Measurements from ENCODE around the gene CACNA1B.

CACNA1B gene

GRCh38 chr9:138023394-138024124 is 146.0 kb downstream of the CACNA1B start:
- H3K36me3 ChIP-seq (ENCODE audit: control insufficient read depth in 1 of 2, insufficient read depth in 2 of 2, low read depth in 1 of 2, low read length in 2 of 2): no peaks in the 10 kb centered on the region
- H3K4me2 ChIP-seq (ENCODE audit: low read length, poor library complexity, severe bottlenecking): no peak overlapping the region
- no peak overlapping the region for H2BK15ac ChIP-seq (ENCODE audit: low read depth, poor library complexity, severe bottlenecking)
- no peak overlapping the region for H2BK120ac ChIP-seq (ENCODE audit: low read depth, low read length)
- no peak overlapping the region for H3K9ac ChIP-seq (ENCODE audit: low read length)
- peaks cover 36 to 38% of the 10 kb centered on the region in 2 experiments for H3K27me3 ChIP-seq (ENCODE audit: control insufficient read depth in 1 of 2, insufficient read depth in 1 of 2, low read length in 2 of 2)
- H3K14ac ChIP-seq (ENCODE audit: low read length in 2 of 2): no peak overlapping the region
- no peak overlapping the region for H3K23ac ChIP-seq (ENCODE audit: low read length in 2 of 2)
- H3K9me3 ChIP-seq (ENCODE audit: control insufficient read depth, low read length): no peaks in the 10 kb centered on the region
- no peak overlapping the region for H3K4ac ChIP-seq (ENCODE audit: low read depth in 1 of 2, low read length in 2 of 2)
- H2BK5ac ChIP-seq (ENCODE audit: low read depth, low read length, poor library complexity, severe bottlenecking): no peak overlapping the region
- H4K8ac ChIP-seq (ENCODE audit: low read length): no peak overlapping the region
- no peak overlapping the region for H3K27ac ChIP-seq (ENCODE audit: low read length, poor library complexity, severe bottlenecking)
- H3K18ac ChIP-seq (ENCODE audit: low read depth in 1 of 2, low read length in 2 of 2): no peak overlapping the region
- H2BK12ac ChIP-seq (ENCODE audit: low read length in 2 of 2): no peak overlapping the region
- 11% methylated on average over 63 of the region's 84 CpGs for WGBS
- H3K79me1 ChIP-seq (replicated peaks; ENCODE audit: low read length, poor library complexity, severe bottlenecking): no peaks in the 10 kb centered on the region
- no peak for DNase-seq
- H3K4me1 ChIP-seq (ENCODE audit: control insufficient read depth, insufficient read depth, low read depth, low read length): peaks cover 6% of the 10 kb centered on the region
- H3K4me3 ChIP-seq (ENCODE audit: insufficient read depth in 1 of 2, low read depth in 1 of 2, low read length in 2 of 2): no peak overlapping the region
- no peak overlapping the region for H4K91ac ChIP-seq (ENCODE audit: low read length)
- no peak overlapping the region for H2AK5ac ChIP-seq (ENCODE audit: low read length, severe bottlenecking)
- no peak overlapping the region for H2AFZ ChIP-seq (ENCODE audit: low read depth, low read length)

- Histone ChIP-seq H3K18ac (ENCODE audit: low read depth in 1 of 2, low read length in 2 of 2) (no peak overlapping the region), H4K91ac (ENCODE audit: low read length) (no peak overlapping the region), H3K36me3 (ENCODE audit: control insufficient read depth in 1 of 2, insufficient read depth in 2 of 2, low read depth in 1 of 2, low read length in 2 of 2) (no peaks in the 10 kb centered on the region), H3K14ac (ENCODE audit: low read length in 2 of 2) (no peak overlapping the region), H3K27ac (ENCODE audit: low read length, poor library complexity, severe bottlenecking) (no peak overlapping the region), H2BK15ac (ENCODE audit: low read depth, poor library complexity, severe bottlenecking) (no peak overlapping the region), H3K4me2 (ENCODE audit: low read length, poor library complexity, severe bottlenecking) (no peak overlapping the region), H3K4me1 (ENCODE audit: control insufficient read depth, insufficient read depth, low read depth, low read length) (peaks cover 6% of the 10 kb centered on the region), H2BK120ac (ENCODE audit: low read depth, low read length) (no peak overlapping the region), H3K9ac (ENCODE audit: low read length) (no peak overlapping the region), H3K4me3 (ENCODE audit: insufficient read depth in 1 of 2, low read depth in 1 of 2, low read length in 2 of 2) (no peak overlapping the region), H3K4ac (ENCODE audit: low read depth in 1 of 2, low read length in 2 of 2) (no peak overlapping the region), H3K9me3 (ENCODE audit: control insufficient read depth, low read length) (no peaks in the 10 kb centered on the region), H3K27me3 (ENCODE audit: control insufficient read depth in 1 of 2, insufficient read depth in 1 of 2, low read length in 2 of 2) (peaks cover 36 to 38% of the 10 kb centered on the region in 2 experiments), H2AFZ (ENCODE audit: low read depth, low read length) (no peak overlapping the region), H2BK5ac (ENCODE audit: low read depth, low read length, poor library complexity, severe bottlenecking) (no peak overlapping the region), H2BK12ac (ENCODE audit: low read length in 2 of 2) (no peak overlapping the region), H4K8ac (ENCODE audit: low read length) (no peak overlapping the region), H3K79me1 (replicated peaks; ENCODE audit: low read length, poor library complexity, severe bottlenecking) (no peaks in the 10 kb centered on the region), H3K23ac (ENCODE audit: low read length in 2 of 2) (no peak overlapping the region), H2AK5ac (ENCODE audit: low read length, severe bottlenecking) (no peak overlapping the region)
- DNase-seq: no peak
- WGBS: 93% methylated on average over 9 of the region's 9 CpGs
Measured at GRCh38 chr9:138024131-138024530, 146.5 kb downstream of the CACNA1B start.

- H3K4ac ChIP-seq (ENCODE audit: low read depth in 1 of 2, low read length in 2 of 2): no peak overlapping the region
- H4K8ac ChIP-seq (ENCODE audit: low read length): no peak overlapping the region
- H2BK12ac ChIP-seq (ENCODE audit: low read length in 2 of 2): no peak overlapping the region
- H3K18ac ChIP-seq (ENCODE audit: low read depth in 1 of 2, low read length in 2 of 2): no peak overlapping the region
- H3K4me1 ChIP-seq (ENCODE audit: control insufficient read depth, insufficient read depth, low read depth, low read length): peaks cover 6% of the 10 kb centered on the region
- H2BK5ac ChIP-seq (ENCODE audit: low read depth, low read length, poor library complexity, severe bottlenecking): no peak overlapping the region
- no peak overlapping the region for H3K23ac ChIP-seq (ENCODE audit: low read length in 2 of 2)
- H2BK15ac ChIP-seq (ENCODE audit: low read depth, poor library complexity, severe bottlenecking): no peak overlapping the region
- 95% methylated on average over 11 of the region's 11 CpGs for WGBS
- no peak overlapping the region for H2AFZ ChIP-seq (ENCODE audit: low read depth, low read length)
- peak overlapping the region in 1 of 2 experiments; percentile 1 for H3K4me3 ChIP-seq (ENCODE audit: insufficient read depth in 1 of 2, low read depth in 1 of 2, low read length in 2 of 2)
- peaks cover 36 to 38% of the 10 kb centered on the region in 2 experiments for H3K27me3 ChIP-seq (ENCODE audit: control insufficient read depth in 1 of 2, insufficient read depth in 1 of 2, low read length in 2 of 2)
- DNase-seq: no peak
- no peak overlapping the region for H3K9ac ChIP-seq (ENCODE audit: low read length)
- no peak overlapping the region for H3K4me2 ChIP-seq (ENCODE audit: low read length, poor library complexity, severe bottlenecking)
- H3K9me3 ChIP-seq (ENCODE audit: control insufficient read depth, low read length): no peaks in the 10 kb centered on the region
- no peak overlapping the region for H3K14ac ChIP-seq (ENCODE audit: low read length in 2 of 2)
- H2BK120ac ChIP-seq (ENCODE audit: low read depth, low read length): no peak overlapping the region
- H3K36me3 ChIP-seq (ENCODE audit: control insufficient read depth in 1 of 2, insufficient read depth in 2 of 2, low read depth in 1 of 2, low read length in 2 of 2): no peaks in the 10 kb centered on the region
- H3K27ac ChIP-seq (ENCODE audit: low read length, poor library complexity, severe bottlenecking): no peak overlapping the region
- no peaks in the 10 kb centered on the region for H3K79me1 ChIP-seq (replicated peaks; ENCODE audit: low read length, poor library complexity, severe bottlenecking)
- no peak overlapping the region for H2AK5ac ChIP-seq (ENCODE audit: low read length, severe bottlenecking)
- H4K91ac ChIP-seq (ENCODE audit: low read length): no peak overlapping the region
Measured at GRCh38 chr9:138024831-138025291, 147.3 kb downstream of the CACNA1B start.

GRCh38 chr9:138025417-138025816 is 147.8 kb downstream of the CACNA1B start:
- no peak overlapping the region for H3K27ac ChIP-seq (ENCODE audit: low read length, poor library complexity, severe bottlenecking)
- no peak overlapping the region for H3K14ac ChIP-seq (ENCODE audit: low read length in 2 of 2)
- H2AFZ ChIP-seq (ENCODE audit: low read depth, low read length): no peak overlapping the region
- H3K9me3 ChIP-seq (ENCODE audit: control insufficient read depth, low read length): no peaks in the 10 kb centered on the region
- H3K18ac ChIP-seq (ENCODE audit: low read depth in 1 of 2, low read length in 2 of 2): no peak overlapping the region
- H2BK5ac ChIP-seq (ENCODE audit: low read depth, low read length, poor library complexity, severe bottlenecking): no peak overlapping the region
- H4K8ac ChIP-seq (ENCODE audit: low read length): no peak overlapping the region
- H2BK120ac ChIP-seq (ENCODE audit: low read depth, low read length): no peak overlapping the region
- H3K9ac ChIP-seq (ENCODE audit: low read length): no peak overlapping the region
- H2BK12ac ChIP-seq (ENCODE audit: low read length in 2 of 2): no peak overlapping the region
- H3K36me3 ChIP-seq (ENCODE audit: control insufficient read depth in 1 of 2, insufficient read depth in 2 of 2, low read depth in 1 of 2, low read length in 2 of 2): no peaks in the 10 kb centered on the region
- no peak overlapping the region for H2BK15ac ChIP-seq (ENCODE audit: low read depth, poor library complexity, severe bottlenecking)
- no peak overlapping the region for H3K4me2 ChIP-seq (ENCODE audit: low read length, poor library complexity, severe bottlenecking)
- no peak overlapping the region for H2AK5ac ChIP-seq (ENCODE audit: low read length, severe bottlenecking)
- WGBS: 79% methylated on average over 4 of the region's 4 CpGs
- H3K23ac ChIP-seq (ENCODE audit: low read length in 2 of 2): no peak overlapping the region
- H3K4ac ChIP-seq (ENCODE audit: low read depth in 1 of 2, low read length in 2 of 2): no peak overlapping the region
- H4K91ac ChIP-seq (ENCODE audit: low read length): no peak overlapping the region
- no peak for DNase-seq
- H3K27me3 ChIP-seq (ENCODE audit: control insufficient read depth in 1 of 2, insufficient read depth in 1 of 2, low read length in 2 of 2): peaks cover 36 to 38% of the 10 kb centered on the region in 2 experiments
- H3K4me3 ChIP-seq (ENCODE audit: insufficient read depth in 1 of 2, low read depth in 1 of 2, low read length in 2 of 2): no peak overlapping the region
- no peaks in the 10 kb centered on the region for H3K79me1 ChIP-seq (replicated peaks; ENCODE audit: low read length, poor library complexity, severe bottlenecking)
- peaks cover 6% of the 10 kb centered on the region for H3K4me1 ChIP-seq (ENCODE audit: control insufficient read depth, insufficient read depth, low read depth, low read length)
